DMS153 (cell line): ENCODE data around the gene GARIN5B.
A peak's percentile ranks its signal among the peaks of the same experiment; 100 is the strongest.
"Not testable (repeated sequence)": the region's sequence is repeated elsewhere in the genome, so short reads cannot be mapped to it uniquely, and the experiment has no call there.

Experiments
- DNase-seq: peaks from one replicate; lab custom pipeline; 2025; lab: John Stamatoyannopoulos, UW

GARIN5B gene

DNA sequence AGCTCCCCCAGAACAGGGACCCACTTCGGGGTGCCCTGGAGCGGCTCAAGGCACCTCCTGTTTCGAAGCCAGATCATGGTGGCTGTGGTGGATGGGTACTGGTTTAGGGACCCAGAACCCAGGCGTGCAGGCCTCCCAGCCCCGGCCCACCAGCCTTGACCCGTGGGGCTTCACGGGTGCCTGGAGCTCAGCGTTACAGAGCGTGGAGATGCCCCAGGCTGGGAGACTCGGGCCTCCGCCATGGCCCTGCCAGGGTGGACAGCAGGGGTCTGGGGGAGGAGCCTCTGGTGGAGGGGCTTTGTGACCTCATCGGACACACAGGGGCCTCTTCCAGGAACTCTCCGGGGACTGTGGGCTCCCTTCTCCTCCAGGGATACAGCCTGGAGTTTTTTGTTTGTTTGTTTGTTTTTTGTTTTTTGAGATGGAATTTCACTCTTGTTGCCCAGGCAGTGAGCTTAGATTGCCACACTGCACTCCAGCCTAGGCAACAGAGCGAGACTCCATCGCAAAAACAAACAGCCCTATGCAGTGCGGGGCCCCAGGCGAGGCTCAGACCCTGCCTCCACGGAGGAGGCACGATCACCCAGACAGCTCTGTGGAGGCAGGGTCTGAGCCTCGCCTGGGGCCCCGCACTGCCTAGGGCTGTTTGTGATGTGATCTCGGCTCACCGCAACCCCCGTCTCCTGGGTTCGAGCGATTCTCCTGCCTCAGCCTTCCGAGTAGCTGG lies at the start of gene GARIN5B:
GARIN5B (minus strand) TSS at position 271 of the 727 bp plus-strand sequence; CDS start at position 77, 194 bp downstream.
- no peak for DNase-seq

DNA sequence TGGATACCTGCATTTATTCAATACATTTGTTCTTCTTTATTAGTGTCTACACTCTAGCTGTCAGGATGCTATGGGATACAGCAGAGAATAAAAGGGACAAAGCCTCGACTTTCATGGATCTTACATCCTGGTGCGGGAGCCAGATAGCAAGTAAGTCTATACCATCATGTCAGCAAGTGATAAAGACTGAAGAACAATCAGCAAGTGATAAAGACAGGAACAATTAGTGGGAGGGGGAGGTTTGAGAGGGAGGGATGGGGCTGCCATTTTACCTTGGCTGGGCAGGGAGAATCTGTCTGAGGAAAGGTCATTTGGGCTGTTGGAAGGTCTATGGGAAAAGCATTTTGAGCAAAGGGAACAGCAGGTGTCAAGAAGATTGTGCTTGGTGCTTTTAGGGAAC lies 47.1 kb upstream of the GARIN5B start:
- DNase-seq: no peak

GRCh38 chr19:55409179-55409578 lies 46.1 kb upstream of the GARIN5B start:
- not testable (repeated sequence) for DNase-seq

GRCh38 chr19:55408533-55408872 lies 45.4 kb upstream of the GARIN5B start:
- no peak for DNase-seq

- peak; percentile 99 for DNase-seq
These were observed 44.9 kb upstream of the GARIN5B start for GRCh38 chr19:55407800-55408532.

- DNase-seq: not testable (repeated sequence)
These were observed 44.4 kb upstream of the GARIN5B start, which contains the start of gene UBE2S for GRCh38 chr19:55407550-55407799. TSS of gene UBE2S (minus strand) at chr19:55407788. CDS start at chr19:55407589, 199 bp downstream.

DNA sequence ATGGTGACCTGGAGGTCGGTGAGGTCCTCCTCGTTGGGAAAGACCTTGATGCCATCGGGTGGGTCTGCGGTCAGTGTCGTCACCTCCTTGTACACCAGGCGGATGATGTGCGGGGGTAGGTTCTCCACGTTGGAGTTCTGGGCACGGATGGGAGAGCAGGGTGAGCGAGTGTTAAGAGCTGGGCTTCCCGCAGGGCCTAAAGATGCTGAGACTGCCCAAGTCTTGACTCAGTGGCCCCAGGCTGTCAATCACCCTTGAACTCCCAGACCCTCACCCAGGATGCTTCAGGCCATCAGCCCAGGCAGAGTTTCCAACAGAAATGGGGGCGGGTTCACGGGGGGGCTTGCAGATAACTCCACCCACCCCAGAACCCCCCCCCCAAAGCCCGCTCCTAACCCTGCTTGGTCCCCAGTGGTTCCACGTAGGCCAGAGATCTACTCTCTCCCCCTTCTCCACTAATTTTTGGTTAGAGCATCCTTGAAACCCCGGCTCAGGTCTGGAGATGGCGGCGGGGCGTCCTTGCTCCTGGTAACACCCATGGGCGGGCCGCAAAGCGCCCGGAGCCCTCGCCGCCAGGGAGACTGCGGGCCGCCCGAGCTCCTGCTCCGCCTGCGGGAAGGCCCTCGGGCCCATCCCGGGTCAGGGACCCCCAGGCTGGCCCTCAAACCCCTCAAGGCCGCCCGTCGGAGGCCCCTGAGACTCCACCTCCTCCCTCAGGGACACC lies 43.9 kb upstream of the GARIN5B start:
- DNase-seq: no peak

GRCh38 chr19:55406091-55406825 lies 43.2 kb upstream of the GARIN5B start:
- DNase-seq: no peak

DNA sequence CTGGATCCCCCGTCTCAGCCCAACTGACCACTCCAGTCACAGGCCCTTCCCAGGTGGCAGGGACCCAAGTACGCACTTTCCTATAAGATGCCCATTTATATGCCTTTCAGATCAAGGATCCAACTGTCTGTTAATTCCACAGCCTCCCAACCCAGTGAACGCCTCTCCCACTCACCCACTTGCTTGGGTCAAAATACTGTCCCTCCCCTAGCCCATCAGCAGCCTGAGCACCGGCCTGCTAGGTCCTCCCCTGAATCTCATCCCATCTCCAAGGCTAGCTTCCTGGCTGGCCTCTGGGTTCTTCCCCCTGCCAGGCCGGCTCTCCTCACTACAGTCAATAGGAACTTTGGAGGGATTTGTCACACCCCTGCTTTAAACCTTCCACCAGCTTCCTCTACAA lies 42.6 kb upstream of the GARIN5B start:
- no peak for DNase-seq

DNA sequence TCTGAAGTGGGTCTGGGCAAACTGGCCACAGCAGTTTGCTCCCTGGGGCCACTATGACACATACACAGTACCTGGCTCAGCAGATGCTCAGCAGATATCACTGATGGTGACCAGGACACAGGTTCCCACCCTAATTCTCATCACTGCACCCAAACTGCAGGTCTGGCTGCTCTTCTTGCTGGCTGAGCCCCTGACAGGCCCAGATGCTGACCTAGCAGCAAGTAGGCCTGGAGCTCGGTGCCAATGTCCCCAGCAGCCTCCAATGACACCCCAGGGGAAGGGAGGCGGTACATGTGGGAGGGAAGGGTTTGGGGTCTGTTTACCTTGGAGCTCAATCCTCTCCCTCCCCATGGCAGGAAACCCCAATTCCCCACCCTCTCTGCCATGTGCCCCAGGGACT lies 39.4 kb upstream of the GARIN5B start:
- DNase-seq: no peak

DNA sequence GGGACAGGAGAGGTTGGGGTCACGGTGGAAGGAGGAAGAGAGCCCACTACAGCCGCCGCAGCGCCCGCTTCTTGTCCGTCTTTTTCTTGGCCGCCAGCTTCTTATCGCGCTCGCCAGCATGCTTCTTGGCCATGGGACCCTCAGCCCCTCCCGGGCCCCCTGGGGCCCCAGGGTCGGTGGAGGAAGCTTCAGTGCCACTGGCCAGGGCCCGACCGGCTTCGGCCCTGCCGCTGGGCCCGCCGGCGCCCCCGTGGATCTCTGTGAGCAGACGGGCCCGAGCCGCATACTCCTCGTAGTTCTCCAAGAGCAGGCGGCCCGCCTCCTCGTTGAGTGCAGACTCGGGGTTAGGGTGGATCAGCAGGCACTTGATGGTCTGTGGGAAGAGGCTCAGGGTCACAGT lies 38.3 kb upstream of the GARIN5B start:
- DNase-seq: not testable (repeated sequence)

DNA sequence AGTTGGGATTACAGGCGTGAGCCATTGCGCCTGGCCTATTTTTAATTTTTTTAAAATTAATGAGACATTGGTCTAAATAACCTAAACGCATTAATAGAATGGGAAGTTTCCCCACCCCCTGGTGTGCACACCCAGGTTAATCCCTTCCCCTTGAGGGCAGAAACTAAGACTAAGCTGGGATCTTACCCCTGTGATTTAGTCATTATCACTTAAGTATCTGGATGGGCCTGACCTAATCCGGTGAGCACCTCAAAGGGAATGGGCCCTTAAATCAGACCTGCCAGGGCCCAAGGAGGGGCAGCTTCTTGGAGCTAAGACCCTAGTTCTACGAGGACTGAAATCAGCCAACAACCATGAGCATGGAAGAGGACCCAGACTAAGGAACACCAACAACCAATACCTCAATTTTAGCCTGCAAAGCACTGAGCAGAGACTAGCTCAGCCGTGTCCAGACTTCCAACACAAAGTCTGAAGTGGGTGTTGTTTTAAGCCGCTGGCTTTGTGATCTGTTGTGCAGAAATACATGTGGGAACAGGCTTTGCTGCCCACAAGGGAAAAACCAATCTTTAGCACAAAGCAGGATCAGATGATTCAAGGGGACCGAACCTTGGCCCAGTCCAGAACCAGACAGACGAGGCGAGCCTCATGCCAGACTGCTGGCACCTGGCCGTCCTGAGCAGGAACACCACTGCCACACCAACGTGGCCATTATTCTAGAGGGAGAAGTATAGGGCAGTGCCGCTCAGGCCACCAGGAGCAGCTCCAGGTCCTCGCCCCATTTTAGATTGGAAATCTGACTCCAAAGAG lies 37.4 kb upstream of the GARIN5B start:
- no peak for DNase-seq

GRCh38 chr19:55398200-55398925 lies 35.3 kb upstream of the GARIN5B start:
- DNase-seq: no peak

- no peak for DNase-seq
These were observed 30.0 kb upstream of the GARIN5B start for GRCh38 chr19:55392820-55393761.

DNA sequence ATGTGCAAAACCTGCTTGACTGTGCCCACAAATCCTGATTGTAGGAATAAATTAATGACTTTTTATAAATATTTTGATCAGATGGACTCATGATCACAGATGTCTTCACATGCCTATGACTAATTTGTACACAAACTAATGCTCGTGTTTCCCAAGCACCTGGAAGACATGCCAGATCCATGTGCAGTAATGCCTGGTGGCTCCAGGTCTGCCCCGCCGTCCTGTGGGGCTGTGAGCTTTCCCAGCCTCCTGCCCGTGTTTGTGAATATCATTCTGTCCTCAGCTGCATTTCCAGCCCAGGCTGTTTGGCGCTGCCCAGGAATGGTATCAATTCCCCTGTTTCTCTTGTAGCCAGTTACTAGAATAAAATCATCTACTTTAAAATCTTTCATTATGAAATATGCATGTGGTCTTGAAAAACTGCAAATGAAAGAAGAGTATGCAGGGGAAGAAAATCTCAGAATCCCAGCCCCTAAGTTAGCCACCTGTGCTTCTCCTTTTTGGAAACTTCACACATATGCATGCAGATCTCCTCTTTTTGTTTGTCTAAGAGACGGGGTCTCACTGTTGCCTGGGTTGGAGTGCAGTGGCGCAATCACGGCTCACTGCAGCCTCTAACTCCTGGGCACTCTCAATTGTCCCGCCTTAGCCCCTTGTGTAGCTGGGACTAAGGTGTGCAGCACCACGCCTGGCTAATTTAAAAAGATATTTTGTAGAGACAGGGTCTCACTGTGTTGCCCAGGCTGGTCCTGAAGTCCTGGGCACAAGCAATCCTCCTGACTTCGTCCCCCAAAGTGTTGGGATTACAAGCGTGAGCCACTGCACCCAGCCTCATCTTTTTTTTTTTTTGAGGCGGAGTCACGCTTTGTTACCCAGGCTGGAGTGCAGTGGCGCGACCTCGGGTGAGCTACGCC lies 28.9 kb upstream of the GARIN5B start:
- no peak for DNase-seq

- no peak for DNase-seq
These were observed 28.2 kb upstream of the GARIN5B start for GRCh38 chr19:55391191-55391670.

DNA sequence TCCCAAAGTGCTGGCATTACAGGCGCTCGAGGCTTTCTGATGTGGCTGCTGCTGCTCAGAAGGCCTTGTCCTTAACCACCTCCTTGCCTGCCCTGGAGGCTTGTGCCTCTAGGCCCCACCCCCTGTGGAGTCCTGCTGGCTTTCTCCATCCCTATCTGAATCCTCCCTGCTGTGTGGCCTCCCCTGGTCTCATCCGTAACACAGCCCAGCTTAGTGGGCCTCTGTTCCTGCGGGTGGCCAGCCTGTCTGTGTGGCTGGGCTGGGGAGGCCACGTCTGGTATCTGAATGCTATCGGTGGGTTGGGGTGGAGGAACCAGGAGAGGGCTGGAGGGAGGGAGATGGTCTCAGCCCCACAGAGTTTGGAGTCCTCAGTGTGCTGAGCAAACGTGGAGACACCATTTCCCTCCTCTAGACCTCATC lies 27.4 kb upstream of the GARIN5B start:
- no peak for DNase-seq
